PFSK-1 (cell line): ENCODE results near the gene KLHL13.

ENCODE experiments used
- FOXP2 ChIP-seq: optimal IDR thresholded peaks from 2 replicates; pipeline ENCODE3; 2011; ENCODE audit warnings: borderline replicate concordance, control low read depth, inconsistent platforms; ENCODE audit not compliant: insufficient read depth; ENCODE audit errors: extremely low read length, extremely low read depth
- POLR2AphosphoS5 ChIP-seq: IDR thresholded peaks from 2 replicates; pipeline ENCODE4 v1.6.1; 2012; ENCODE audit warnings: low read depth, mild to moderate bottlenecking, control low read depth, low read length, moderate library complexity
- REST ChIP-seq, 2 experiments: IDR thresholded peaks; 2 replicates each; pipeline versions ENCODE4 v1.6.1 to v1.8.0; 2011 to 2012; ENCODE audit warnings: low read depth in 2 of 2, low read length in 2 of 2, control low read depth in 1 of 2, inconsistent platforms in 1 of 2, mild to moderate bottlenecking in 1 of 2, moderate library complexity in 1 of 2; ENCODE audit not compliant: insufficient read depth in 1 of 2
- SIN3A ChIP-seq: IDR thresholded peaks from 2 replicates; pipeline ENCODE4 v1.6.1; 2012; ENCODE audit warnings: mild to moderate bottlenecking, low read length, moderate library complexity, borderline replicate concordance; ENCODE audit not compliant: insufficient read depth
- TAF1 ChIP-seq: IDR thresholded peaks from 2 replicates; pipeline ENCODE4 v1.6.1; 2012; ENCODE audit warnings: low read length, control low read depth, borderline replicate concordance; ENCODE audit not compliant: insufficient read depth

The KLHL13 gene

GRCh38 chrX:117992192-117992723, 124.4 kb downstream of the KLHL13 start:
- TF ChIP-seq REST (IDR thresholded peaks at IDR 0.05; ENCODE audit: insufficient read depth in 1 of 2, low read depth in 2 of 2, low read length in 2 of 2) (no peak), FOXP2 (no peak), SIN3A (no peak), TAF1 (no peak), POLR2AphosphoS5 (no peak)

GRCh38 chrX:117990438-117990837, 126.2 kb downstream of the KLHL13 start:
- no peak for TF ChIP-seq FOXP2
- TF ChIP-seq POLR2AphosphoS5: no peak
- TF ChIP-seq TAF1: no peak
- TF ChIP-seq SIN3A: no peak
- no peak for TF ChIP-seq REST (IDR thresholded peaks at IDR 0.05; ENCODE audit: insufficient read depth in 1 of 2, low read depth in 2 of 2, low read length in 2 of 2)

- TF ChIP-seq REST (IDR thresholded peaks at IDR 0.05; ENCODE audit: insufficient read depth in 1 of 2, low read depth in 2 of 2, low read length in 2 of 2) (no peak), FOXP2 (no peak), POLR2AphosphoS5 (no peak), TAF1 (no peak), SIN3A (no peak)
Observed at GRCh38 chrX:117989512-117989911, 127.1 kb downstream of the KLHL13 start.

- TF ChIP-seq REST (IDR thresholded peaks at IDR 0.05; ENCODE audit: insufficient read depth in 1 of 2, low read depth in 2 of 2, low read length in 2 of 2): no peak
- TF ChIP-seq POLR2AphosphoS5: no peak
- TF ChIP-seq FOXP2: no peak
- no peak for TF ChIP-seq SIN3A
- no peak for TF ChIP-seq TAF1
Observed at GRCh38 chrX:117987373-117987772, 129.2 kb downstream of the KLHL13 start.

- TF ChIP-seq SIN3A: no peak
- TF ChIP-seq POLR2AphosphoS5: no peak
- no peak for TF ChIP-seq REST (IDR thresholded peaks at IDR 0.05; ENCODE audit: insufficient read depth in 1 of 2, low read depth in 2 of 2, low read length in 2 of 2)
- TF ChIP-seq FOXP2: no peak
- TF ChIP-seq TAF1: no peak
Observed at GRCh38 chrX:117985241-117985640, 131.4 kb downstream of the KLHL13 start.
